IMR-90 (cell line): ENCODE results near the gene GLP2R.

Experiments
- BHLHE40 ChIP-seq: fragments of 150-350 bp; IDR thresholded peaks from 2 replicates; pipeline ENCODE4 v1.6.1; 2016; ENCODE audit warnings: mild to moderate bottlenecking, low read depth, low read length
- MAZ ChIP-seq: IDR thresholded peaks from 2 replicates; pipeline ENCODE4 v1.6.1; 2012; ENCODE audit warnings: low read depth, mild to moderate bottlenecking, low read length, improper control_type of control experiment, moderate library complexity, borderline replicate concordance
- NFE2L2 ChIP-seq: fragments of 150-350 bp; IDR thresholded peaks from 2 replicates; pipeline ENCODE4 v1.6.1; 2016; ENCODE audit warnings: low read depth, mild to moderate bottlenecking, low read length
- POLR2A ChIP-seq: IDR thresholded peaks from 2 replicates; pipeline ENCODE4 v1.6.1; 2012; ENCODE audit warnings: mild to moderate bottlenecking, low read depth, low read length
- RCOR1 ChIP-seq: IDR thresholded peaks from 2 replicates; pipeline ENCODE4 v1.6.1; 2012; ENCODE audit warnings: mild to moderate bottlenecking, low read length, improper control_type of control experiment; ENCODE audit not compliant: insufficient replicate concordance
- RFX5 ChIP-seq: IDR thresholded peaks from 2 replicates; pipeline ENCODE4 v1.8.0; 2012; ENCODE audit warnings: low read depth, mild to moderate bottlenecking, low read length, moderate library complexity
- SMC3 ChIP-seq: fragments of 150-350 bp; IDR thresholded peaks from 2 replicates; pipeline ENCODE4 v1.6.1; 2016; ENCODE audit warnings: low read depth, mild to moderate bottlenecking, antibody characterized with exemption, low read length, moderate library complexity
- TF ChIP-seq, protein P1 (sequence below): conservative IDR thresholded peaks from 2 replicates; pipeline ENCODE4 v1.5.1; 2012; ENCODE audit warnings: mild to moderate bottlenecking, low read depth, low read length, improper control_type of control experiment
- TF ChIP-seq, protein P2 (sequence below): fragments of 150-350 bp; IDR thresholded peaks from 2 replicates; pipeline ENCODE4 v1.6.1; 2016; ENCODE audit warnings: low read depth, mild to moderate bottlenecking, low read length, moderate library complexity, borderline replicate concordance
- TF ChIP-seq, protein P3 (sequence below): fragments of 150-350 bp; IDR thresholded peaks from 2 replicates; pipeline ENCODE4 v1.6.1; 2017; ENCODE audit warnings: mild to moderate bottlenecking, antibody characterized with exemption, low read length, low read depth

DNA sequence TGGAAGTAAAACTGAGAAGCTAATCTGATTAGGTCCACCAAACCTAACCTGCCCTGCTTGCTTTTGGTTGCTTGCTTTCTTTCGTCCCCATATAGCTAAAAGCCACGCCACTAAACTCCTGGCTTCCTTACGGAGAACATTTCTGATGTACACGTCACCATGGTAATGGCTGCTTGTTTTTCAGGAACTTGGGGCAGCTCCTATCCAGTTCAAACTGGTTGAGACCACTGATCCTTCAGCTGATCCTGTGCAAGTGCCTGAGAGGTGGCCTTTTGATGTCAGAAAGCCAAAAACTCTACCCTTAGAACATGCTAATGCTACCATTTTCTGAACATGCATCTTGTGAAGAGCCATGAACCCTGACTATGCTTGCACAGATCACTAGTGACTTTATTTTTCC lies 20.0 kb upstream of the GLP2R start:
- TF ChIP-seq POLR2A (no peak), RCOR1 (no peak), SMC3 (no peak), RFX5 (no peak), MAZ (no peak), BHLHE40 (no peak), NFE2L2 (no peak)
- TF ChIP-seq, protein P1, sequence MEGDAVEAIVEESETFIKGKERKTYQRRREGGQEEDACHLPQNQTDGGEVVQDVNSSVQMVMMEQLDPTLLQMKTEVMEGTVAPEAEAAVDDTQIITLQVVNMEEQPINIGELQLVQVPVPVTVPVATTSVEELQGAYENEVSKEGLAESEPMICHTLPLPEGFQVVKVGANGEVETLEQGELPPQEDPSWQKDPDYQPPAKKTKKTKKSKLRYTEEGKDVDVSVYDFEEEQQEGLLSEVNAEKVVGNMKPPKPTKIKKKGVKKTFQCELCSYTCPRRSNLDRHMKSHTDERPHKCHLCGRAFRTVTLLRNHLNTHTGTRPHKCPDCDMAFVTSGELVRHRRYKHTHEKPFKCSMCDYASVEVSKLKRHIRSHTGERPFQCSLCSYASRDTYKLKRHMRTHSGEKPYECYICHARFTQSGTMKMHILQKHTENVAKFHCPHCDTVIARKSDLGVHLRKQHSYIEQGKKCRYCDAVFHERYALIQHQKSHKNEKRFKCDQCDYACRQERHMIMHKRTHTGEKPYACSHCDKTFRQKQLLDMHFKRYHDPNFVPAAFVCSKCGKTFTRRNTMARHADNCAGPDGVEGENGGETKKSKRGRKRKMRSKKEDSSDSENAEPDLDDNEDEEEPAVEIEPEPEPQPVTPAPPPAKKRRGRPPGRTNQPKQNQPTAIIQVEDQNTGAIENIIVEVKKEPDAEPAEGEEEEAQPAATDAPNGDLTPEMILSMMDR: no peak
- TF ChIP-seq, protein P2, sequence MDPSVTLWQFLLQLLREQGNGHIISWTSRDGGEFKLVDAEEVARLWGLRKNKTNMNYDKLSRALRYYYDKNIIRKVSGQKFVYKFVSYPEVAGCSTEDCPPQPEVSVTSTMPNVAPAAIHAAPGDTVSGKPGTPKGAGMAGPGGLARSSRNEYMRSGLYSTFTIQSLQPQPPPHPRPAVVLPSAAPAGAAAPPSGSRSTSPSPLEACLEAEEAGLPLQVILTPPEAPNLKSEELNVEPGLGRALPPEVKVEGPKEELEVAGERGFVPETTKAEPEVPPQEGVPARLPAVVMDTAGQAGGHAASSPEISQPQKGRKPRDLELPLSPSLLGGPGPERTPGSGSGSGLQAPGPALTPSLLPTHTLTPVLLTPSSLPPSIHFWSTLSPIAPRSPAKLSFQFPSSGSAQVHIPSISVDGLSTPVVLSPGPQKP: no peak
- TF ChIP-seq, protein P3, sequence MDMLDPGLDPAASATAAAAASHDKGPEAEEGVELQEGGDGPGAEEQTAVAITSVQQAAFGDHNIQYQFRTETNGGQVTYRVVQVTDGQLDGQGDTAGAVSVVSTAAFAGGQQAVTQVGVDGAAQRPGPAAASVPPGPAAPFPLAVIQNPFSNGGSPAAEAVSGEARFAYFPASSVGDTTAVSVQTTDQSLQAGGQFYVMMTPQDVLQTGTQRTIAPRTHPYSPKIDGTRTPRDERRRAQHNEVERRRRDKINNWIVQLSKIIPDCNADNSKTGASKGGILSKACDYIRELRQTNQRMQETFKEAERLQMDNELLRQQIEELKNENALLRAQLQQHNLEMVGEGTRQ: no peak
